Measurements from ENCODE around the gene TAOK3. TPM values are rescaled to one million over a fixed set of nuclear protein-coding genes. Genes with fewer than 3 reads are reported as not detected.
A peak's percentile ranks its signal among the peaks of the same experiment; 100 is the strongest.

TAOK3 gene
- total and polyA plus RNA-seq, 4 donors = 19.9 to 54.5 (median 37.7) TPM

DNA sequence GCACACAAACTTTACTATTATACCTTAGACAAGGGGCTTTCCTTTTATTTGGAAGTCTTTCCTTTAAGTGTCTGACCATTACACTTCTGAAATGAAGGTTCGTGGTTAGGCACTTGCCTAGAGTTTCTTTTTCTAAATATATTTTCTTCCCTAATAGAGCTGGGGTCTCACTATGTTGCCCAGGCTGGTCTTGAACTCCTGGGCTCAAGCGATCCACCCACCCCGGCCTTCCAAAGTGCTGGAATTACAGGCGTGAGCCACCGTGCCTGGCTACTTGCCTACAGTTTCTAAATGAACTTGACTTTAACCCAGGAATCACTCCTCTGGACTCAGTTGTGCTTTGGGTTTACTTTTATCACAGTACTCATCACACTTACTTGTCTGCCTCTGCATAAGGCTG lies 179.2 kb downstream of the TAOK3 start:
- ATAC-seq (ENCODE audit: insufficient read depth, low FRiP score) = no peak
- DNase-seq = no peak
- Histone ChIP-seq H3K9me3 (ENCODE audit: control insufficient read depth in 4 of 4, insufficient read depth in 3 of 4, low read length in 3 of 4) (no peaks in the 10 kb centered on the region), H3K4me3 (no peak overlapping the region), H3K4me1 (ENCODE audit: control insufficient read depth in 5 of 5, insufficient read depth in 5 of 5, low read length in 5 of 5) (peaks cover 0 to 22% (median 9%) of the 10 kb centered on the region in 5 donors), H3K27me3 (ENCODE audit: control insufficient read depth in 3 of 3, insufficient read depth in 3 of 3, low read length in 2 of 3) (no peaks in the 10 kb centered on the region), H3K9ac (ENCODE audit: insufficient read depth in 1 of 2, low read length in 2 of 2) (no peak overlapping the region), H3K27ac (ENCODE audit: low read depth in 1 of 2, low read length in 1 of 2) (no peak overlapping the region), H3K36me3 (ENCODE audit: control insufficient read depth in 4 of 4, insufficient read depth in 4 of 4, low read length in 4 of 4) (peaks cover 4 to 11% (median 8%) of the 10 kb centered on the region in 4 donors)
- TF ChIP-seq, protein P1, sequence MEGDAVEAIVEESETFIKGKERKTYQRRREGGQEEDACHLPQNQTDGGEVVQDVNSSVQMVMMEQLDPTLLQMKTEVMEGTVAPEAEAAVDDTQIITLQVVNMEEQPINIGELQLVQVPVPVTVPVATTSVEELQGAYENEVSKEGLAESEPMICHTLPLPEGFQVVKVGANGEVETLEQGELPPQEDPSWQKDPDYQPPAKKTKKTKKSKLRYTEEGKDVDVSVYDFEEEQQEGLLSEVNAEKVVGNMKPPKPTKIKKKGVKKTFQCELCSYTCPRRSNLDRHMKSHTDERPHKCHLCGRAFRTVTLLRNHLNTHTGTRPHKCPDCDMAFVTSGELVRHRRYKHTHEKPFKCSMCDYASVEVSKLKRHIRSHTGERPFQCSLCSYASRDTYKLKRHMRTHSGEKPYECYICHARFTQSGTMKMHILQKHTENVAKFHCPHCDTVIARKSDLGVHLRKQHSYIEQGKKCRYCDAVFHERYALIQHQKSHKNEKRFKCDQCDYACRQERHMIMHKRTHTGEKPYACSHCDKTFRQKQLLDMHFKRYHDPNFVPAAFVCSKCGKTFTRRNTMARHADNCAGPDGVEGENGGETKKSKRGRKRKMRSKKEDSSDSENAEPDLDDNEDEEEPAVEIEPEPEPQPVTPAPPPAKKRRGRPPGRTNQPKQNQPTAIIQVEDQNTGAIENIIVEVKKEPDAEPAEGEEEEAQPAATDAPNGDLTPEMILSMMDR (IDR thresholded peaks at IDR 0.05; ENCODE audit: control extremely low read depth, extremely low read depth) = no peak
- WGBS, 2 donors = 84 to 93% methylated on average over 5 of the region's 5 CpGs

DNA sequence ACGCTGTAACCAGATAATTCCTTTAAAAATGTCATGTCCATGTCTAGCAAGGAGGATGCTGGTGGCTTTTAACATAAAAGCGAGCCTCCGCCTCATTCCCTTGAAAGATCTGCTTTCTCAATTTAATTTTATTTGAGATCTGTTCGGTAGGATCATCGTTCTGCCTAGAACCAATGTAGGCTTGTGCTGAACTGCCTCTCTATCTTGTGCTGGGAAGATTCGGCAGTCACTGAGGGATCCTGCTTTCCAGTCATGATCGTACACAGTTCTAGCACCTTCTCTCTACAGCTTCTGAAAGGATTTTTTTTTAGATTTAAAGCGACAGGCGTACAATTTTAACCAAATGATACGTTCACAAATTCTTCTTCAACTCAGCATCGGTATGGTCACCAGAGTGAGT lies 182.4 kb downstream of the TAOK3 start:
- Histone ChIP-seq H3K27me3 (ENCODE audit: control insufficient read depth in 3 of 3, insufficient read depth in 3 of 3, low read length in 2 of 3) (no peaks in the 10 kb centered on the region), H3K27ac (ENCODE audit: low read depth in 1 of 2, low read length in 1 of 2) (peak overlapping the region; percentile 53 to 89), H3K9ac (ENCODE audit: insufficient read depth in 1 of 2, low read length in 2 of 2) (peak overlapping the region in 1 of 2 donors; percentile 94), H3K36me3 (ENCODE audit: control insufficient read depth in 4 of 4, insufficient read depth in 4 of 4, low read length in 4 of 4) (peaks cover 0 to 5% (median 0%) of the 10 kb centered on the region in 4 donors), H3K4me3 (no peak overlapping the region), H3K9me3 (ENCODE audit: control insufficient read depth in 4 of 4, insufficient read depth in 3 of 4, low read length in 3 of 4) (no peaks in the 10 kb centered on the region), H3K4me1 (ENCODE audit: control insufficient read depth in 5 of 5, insufficient read depth in 5 of 5, low read length in 5 of 5) (peaks cover 0 to 34% (median 18%) of the 10 kb centered on the region in 5 donors)
- DNase-seq (peak; percentile 27 to 73 (median 72)), ATAC-seq (ENCODE audit: insufficient read depth, low FRiP score) (no peak)
- 73 to 81% methylated on average over 11 of the region's 11 CpGs for WGBS, 2 donors
- TF ChIP-seq, protein P1 (IDR thresholded peaks at IDR 0.05; ENCODE audit: control extremely low read depth, extremely low read depth) = no peak

DNA sequence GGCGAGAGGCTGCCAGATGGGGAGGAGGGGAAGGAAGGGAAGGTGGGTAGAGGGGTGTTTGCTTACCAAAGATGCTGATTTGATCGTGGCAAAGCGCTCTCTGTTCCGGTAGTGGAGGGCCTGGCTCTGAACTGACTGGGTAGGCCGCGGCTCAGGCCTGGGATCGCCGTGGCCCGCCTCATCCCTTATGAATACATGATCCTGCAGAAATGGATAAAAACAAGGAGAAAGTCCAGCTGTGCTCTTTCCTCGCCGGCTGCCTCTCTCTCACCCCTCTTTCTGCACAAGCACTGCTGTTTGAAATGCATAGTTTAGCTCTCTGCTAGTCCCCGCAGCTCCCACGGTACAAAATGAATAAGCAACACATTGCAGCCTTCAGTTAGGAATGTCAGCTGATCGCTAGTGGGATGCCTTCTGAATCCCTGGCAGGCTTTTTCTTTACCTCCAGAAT lies 182.9 kb downstream of the TAOK3 start:
- peak overlapping the region; percentile 3 for H3K4me3 ChIP-seq
- WGBS, 2 donors = 64 to 72% methylated on average over 14 of the region's 14 CpGs
- DNase-seq = peak; percentile 74 to 88 (median 88)
- peaks cover 0 to 6% (median under 1%) of the 10 kb centered on the region in 4 donors for H3K36me3 ChIP-seq (ENCODE audit: control insufficient read depth in 4 of 4, insufficient read depth in 4 of 4, low read length in 4 of 4)
- peaks cover 0 to 34% (median 18%) of the 10 kb centered on the region in 5 donors for H3K4me1 ChIP-seq (ENCODE audit: control insufficient read depth in 5 of 5, insufficient read depth in 5 of 5, low read length in 5 of 5)
- TF ChIP-seq, protein P1 (IDR thresholded peaks at IDR 0.05; ENCODE audit: control extremely low read depth, extremely low read depth) = no peak
- no peaks in the 10 kb centered on the region for H3K27me3 ChIP-seq (ENCODE audit: control insufficient read depth in 3 of 3, insufficient read depth in 3 of 3, low read length in 2 of 3)
- ATAC-seq (ENCODE audit: insufficient read depth, low FRiP score) = peak; percentile 24
- peak overlapping the region; percentile 72 to 89 for H3K27ac ChIP-seq (ENCODE audit: low read depth in 1 of 2, low read length in 1 of 2)
- peak overlapping the region in 1 of 2 donors; percentile 94 for H3K9ac ChIP-seq (ENCODE audit: insufficient read depth in 1 of 2, low read length in 2 of 2)
- no peaks in the 10 kb centered on the region for H3K9me3 ChIP-seq (ENCODE audit: control insufficient read depth in 4 of 4, insufficient read depth in 3 of 4, low read length in 3 of 4)

Data from lung (tissue), 12 donors.